Activated CD8-positive, alpha-beta memory T cell treated with anti-CD3 and anti-CD28 coated beads, Interleukin-2, amount 50 U/mL, for 48 hours (primary cell): Measurements from ENCODE around the gene TUT4.
A peak's percentile ranks its signal among the peaks of the same experiment; 100 is the strongest.
"Not testable (repeated sequence)": the region's sequence is repeated elsewhere in the genome, so short reads cannot be mapped to it uniquely, and the experiment has no call there.

Source experiments
- DNase-seq: peaks from one replicate; pipeline ENCODE4 v3.0.0-alpha.2; 2020

The TUT4 gene, protein sequence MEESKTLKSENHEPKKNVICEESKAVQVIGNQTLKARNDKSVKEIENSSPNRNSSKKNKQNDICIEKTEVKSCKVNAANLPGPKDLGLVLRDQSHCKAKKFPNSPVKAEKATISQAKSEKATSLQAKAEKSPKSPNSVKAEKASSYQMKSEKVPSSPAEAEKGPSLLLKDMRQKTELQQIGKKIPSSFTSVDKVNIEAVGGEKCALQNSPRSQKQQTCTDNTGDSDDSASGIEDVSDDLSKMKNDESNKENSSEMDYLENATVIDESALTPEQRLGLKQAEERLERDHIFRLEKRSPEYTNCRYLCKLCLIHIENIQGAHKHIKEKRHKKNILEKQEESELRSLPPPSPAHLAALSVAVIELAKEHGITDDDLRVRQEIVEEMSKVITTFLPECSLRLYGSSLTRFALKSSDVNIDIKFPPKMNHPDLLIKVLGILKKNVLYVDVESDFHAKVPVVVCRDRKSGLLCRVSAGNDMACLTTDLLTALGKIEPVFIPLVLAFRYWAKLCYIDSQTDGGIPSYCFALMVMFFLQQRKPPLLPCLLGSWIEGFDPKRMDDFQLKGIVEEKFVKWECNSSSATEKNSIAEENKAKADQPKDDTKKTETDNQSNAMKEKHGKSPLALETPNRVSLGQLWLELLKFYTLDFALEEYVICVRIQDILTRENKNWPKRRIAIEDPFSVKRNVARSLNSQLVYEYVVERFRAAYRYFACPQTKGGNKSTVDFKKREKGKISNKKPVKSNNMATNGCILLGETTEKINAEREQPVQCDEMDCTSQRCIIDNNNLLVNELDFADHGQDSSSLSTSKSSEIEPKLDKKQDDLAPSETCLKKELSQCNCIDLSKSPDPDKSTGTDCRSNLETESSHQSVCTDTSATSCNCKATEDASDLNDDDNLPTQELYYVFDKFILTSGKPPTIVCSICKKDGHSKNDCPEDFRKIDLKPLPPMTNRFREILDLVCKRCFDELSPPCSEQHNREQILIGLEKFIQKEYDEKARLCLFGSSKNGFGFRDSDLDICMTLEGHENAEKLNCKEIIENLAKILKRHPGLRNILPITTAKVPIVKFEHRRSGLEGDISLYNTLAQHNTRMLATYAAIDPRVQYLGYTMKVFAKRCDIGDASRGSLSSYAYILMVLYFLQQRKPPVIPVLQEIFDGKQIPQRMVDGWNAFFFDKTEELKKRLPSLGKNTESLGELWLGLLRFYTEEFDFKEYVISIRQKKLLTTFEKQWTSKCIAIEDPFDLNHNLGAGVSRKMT (N-terminal part only)

DNA sequence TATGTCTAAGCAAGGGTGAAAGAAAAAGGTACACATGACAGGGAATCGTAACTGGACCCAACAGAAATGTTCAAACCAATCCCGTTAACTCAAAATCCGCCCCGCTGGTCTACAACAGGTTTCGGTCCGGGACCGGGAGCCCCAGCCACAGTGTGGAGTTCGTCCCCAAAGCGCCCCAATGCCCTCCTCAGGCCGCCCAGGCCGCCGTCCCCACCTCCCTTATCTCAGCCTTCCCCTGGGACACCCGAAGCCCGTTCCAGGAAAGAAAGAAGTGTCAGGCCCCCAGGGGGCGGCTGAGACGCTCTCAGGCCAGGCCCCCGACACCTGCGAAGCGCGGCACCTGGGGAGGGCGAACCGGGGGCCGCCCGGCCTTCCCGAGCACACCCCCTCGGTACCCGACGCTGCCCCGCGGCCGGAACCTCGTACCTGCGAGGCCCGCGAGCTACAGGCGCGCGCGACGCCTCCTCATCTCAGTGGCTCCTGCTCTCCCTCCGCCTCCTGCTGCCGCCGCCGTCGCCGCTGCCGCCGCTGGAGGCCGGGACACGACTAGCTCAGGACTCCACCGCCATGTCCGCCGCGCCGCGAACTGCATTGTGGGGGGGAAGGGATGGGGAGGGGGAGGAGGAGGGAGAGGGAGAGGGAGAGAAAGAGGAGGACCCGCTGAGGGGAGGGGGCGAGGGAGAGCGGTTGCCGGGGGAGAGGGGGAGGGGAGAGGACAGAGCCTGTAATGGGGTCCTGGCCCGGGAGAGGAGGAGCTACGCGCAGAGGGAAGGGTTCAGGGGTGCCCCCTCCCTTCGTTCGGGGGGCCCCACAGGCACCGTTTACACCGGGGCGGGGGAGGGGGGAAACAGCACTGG, at the start of gene TUT4:
TSS of gene TUT4 (minus strand) at position 588 of the 857 bp plus-strand sequence. CDS start 26,812 bp downstream, outside the sequence.
- DNase-seq, result peak; percentile 87

DNA sequence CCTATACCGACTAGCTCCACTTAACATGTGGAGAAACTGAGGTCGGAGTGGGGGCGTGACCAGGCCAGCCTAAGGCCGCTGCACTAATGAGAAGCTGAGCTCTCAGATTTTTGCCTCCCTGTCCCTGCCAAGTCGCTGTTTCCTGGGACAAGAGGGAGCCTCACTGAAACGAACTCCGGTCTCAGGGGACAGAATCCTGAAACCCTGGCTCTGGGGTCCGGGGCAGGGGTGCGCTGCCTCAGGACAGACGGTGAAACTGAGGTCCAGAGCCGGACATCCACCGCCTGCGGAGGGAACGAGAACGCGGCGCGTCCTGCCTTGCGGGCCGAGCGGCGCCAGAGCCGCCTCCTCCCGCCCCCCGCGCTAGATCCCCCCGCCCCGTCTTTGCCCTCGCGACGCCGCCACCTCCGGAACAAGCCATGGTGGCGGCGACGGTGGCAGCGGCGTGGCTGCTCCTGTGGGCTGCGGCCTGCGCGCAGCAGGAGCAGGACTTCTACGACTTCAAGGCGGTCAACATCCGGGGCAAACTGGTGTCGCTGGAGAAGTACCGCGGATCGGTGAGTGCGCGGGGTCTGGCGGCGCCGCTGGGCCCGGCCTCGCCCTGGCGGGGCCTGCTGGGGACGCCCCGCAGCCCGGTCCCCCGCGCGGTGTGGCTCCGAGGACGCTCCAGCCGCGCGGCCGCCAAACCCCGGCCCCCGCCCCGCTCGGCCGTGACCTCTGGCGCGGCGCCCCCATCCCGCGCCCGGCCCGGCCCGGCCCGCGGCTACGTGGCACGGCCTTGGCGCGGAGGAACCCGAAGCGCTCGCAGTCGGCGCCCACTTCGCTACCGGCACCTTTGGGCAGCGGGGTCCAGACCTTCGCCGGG, 49.3 kb upstream of the TUT4 start, which contains the start of gene GPX7:
TSS of gene GPX7 (plus strand) at position 381 of the 865 bp plus-strand sequence. CDS start at position 420, 39 bp downstream.
- DNase-seq, result peak; percentile 78

DNA sequence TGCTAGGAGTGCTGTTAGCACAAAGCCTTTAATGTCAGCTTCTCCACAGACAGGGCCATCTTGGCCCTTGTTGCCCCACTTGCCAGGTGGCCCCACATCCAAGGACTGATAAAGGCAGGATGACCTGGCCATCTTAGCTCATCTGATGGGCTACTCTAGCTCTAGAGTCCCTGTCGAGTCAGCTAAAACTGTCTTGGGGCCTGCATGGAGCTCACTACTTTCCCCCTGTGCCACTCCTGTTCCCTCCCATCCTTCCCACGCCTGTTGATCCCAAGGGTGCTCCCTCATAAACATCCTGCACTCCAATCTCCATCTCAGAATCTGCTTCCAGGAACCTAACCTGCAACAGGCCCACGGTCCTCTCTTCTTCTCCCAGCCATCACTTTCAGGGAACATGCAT, 48.6 kb upstream of the TUT4 start:
- no peak for DNase-seq

DNA sequence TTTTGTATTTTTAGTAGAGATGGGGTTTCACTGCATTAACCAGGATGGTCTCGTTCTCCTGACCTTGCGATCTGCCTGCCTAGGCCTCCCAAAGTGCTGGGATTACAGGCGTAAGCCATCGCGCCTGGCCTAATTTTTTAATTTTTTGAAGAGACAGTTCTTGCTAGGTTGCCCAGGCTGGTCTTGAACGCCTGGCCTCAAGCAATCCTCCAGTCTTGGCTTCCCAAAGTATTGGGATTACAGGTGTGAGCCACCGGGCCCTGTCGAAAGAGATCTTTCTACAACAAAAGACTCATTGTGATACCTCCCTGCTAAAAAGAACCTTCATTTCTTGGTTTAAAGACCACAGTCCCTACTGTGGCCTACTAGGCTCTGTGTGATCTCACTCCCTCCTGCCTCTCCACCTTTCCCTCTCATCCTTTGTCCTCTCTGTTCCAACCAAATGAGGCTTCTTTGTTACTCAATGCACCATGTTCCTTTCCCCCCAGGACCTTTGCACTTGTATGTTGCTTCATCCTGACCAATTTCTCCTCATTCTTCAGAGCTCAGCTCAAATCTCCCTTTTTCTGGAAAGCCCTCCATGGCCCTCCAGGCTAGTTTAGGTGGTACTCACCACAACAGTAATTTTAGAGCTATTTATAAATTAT, 47.8 kb upstream of the TUT4 start:
- DNase-seq, result no peak

DNA sequence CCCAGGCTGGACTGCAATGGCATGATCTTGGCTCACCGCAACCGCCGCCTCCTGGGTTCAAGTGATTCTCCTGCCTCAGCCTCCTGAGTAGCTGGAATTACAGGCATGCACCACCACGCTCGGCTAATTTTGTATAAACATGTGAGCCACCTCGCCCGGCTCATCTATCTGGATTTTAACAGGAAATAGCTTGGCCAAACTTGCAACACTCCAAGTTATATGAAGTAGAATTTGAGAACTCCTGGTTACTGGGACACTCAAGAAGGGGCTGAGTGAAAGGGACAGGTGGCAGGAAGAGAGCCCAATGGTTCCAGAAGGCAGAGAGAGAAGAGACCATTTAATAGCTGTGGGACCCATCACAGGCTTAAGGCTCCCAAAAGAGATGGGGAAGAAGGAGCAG, 46.3 kb upstream of the TUT4 start:
- no peak for DNase-seq

DNA sequence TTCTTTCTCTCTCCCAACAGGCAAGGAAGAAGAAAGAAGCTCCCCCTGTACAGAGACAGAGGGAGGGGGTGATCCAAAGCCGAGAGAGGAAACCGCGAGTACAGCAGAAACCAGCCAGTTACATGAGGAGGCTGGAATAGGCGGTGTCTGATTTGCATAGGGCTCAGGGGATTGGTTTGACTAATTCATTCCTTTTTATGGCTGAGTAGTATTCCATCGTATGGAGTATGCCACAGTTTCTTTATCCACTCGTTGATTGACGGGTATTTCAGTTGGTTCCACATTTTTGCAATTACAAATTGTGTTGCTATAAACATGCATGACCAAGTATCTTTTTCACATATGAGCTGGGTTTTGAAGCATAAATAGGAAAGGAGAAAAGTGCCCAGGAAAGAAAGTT, 45.8 kb upstream of the TUT4 start:
- no peak for DNase-seq

- no peak for DNase-seq
Measured at GRCh38 chr1:52597912-52598311, 45.0 kb upstream of the TUT4 start.

- DNase-seq, result no peak
Measured at GRCh38 chr1:52595061-52595460, 42.2 kb upstream of the TUT4 start.

DNA sequence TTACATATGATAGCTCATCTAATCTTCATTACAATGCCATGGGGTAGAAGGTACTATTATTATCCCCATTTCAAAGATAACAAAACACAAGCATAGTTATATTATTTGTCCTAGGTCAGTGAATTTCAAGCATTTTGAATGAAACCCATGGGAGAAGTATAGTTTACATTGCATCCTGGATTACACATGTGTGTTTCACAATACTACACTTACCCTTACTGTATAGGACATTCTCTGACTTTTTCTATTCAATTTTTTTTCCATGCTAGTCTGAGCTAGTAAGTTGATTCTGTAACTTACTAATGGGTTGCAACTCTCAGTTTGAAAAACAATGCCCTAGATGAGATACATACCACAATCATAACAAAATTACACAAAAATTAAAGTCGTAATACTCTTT, 40.6 kb upstream of the TUT4 start:
- DNase-seq, result no peak

GRCh38 chr1:52592637-52593323, 39.9 kb upstream of the TUT4 start:
- no peak for DNase-seq

DNA sequence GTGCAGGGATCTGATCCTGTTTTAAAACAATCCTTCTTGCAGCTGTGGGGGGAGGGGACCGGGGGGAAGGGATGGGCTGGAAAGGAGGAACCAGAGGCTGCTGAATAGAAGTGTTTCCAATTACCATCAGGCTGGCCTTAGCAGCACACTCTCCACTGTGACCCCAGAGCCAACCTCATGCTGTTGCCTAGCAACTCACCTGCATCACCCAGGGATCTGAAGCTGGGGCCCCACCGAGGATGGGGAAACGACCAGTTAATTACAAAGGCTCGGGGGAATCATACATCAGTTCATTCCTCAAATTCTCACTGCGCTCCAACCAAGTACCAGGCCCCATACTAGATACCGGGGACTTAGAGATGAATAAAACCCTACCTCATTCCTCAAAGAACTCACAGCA, 37.4 kb upstream of the TUT4 start:
- DNase-seq, result no peak

DNA sequence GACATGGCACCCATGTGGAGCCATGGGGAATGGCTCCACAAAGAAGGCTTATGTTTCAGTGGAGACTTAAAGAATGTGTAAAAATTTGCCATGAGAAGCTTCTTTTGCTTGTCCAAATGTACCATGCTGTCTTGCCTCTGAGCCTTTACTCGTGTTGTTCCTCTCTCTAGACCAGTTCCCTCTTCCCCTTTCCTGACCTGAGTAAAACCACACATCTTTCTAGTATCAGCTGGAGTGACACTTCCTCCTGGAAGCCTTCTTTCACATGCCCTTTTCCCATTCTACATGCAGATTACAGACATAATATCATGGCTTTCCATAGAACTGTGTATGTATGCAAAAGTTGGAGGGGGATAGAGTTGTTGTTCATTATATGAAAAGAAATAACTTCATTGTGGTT, 35.6 kb upstream of the TUT4 start:
- DNase-seq, result no peak

- no peak for DNase-seq
Measured at GRCh38 chr1:52588027-52588426, 35.1 kb upstream of the TUT4 start.

DNA sequence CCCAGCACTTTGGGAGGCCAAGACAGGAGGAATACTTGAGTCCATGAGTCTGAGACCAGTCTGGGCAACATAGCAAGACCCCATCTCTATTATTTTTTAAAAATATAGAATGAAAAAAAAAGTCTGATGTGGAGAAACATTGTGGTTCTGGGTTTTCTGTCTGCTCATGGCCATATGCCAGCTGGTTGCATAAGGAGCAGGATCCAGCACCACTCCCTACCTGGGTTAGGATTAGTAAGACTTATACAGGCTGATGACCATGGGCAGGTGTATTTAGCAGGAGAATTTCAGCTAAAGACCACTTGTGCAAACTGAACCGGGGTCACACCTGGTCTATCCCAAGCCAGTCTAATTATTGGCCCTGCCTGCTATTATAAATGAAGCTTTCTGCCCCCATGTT, 32.6 kb upstream of the TUT4 start:
- DNase-seq, result no peak

DNA sequence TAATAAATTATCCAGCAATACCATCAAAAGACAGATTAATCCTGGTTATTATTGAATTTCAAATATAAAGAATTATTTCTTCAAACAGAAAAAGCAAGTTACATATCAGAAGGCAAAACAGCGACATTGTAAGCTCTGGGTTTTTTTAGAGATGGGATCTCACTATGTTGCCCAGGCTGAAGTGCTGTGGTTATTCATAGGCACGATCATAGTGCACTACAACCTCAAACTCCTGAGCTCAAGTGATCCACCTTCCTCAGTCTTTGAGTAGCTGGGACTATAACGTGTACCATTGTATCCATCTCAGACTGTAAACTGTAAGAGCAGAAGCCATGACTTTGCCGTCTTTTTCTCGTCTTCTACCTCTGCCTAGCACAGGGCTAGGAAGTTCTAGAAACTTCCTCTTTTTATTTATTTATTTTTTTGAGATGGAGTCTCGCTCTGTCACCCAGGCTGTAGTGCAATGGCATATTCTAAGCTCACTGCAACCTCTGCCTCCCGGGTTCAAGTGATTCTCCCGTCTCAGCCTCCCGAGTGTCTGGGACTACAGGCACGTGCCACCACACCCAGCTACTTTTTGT, 29.3 kb upstream of the TUT4 start:
- DNase-seq, result no peak

DNA sequence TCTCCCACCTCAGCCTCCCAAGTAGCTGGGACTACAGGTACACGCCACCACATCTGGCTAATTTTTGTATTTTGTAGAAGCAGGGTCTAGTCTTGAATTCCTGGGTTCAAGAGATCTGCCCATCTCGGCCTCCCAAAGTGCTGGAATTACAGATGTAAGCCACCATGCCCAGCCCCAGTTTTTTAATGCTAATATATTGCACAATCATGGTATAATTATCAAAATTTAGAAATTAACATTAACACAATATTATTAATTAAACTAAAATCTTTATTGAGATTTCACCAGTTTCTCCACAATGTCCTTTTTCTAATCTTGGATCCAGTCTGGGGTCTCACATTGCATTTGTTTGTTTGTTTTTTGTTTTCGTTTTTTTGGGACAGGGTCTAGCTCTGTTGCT, 27.4 kb upstream of the TUT4 start:
- no peak for DNase-seq

- DNase-seq, result no peak
Measured at GRCh38 chr1:52579415-52579814, 26.5 kb upstream of the TUT4 start.

- DNase-seq, result not testable (repeated sequence)
Measured at GRCh38 chr1:52578066-52578465, 25.2 kb upstream of the TUT4 start.

GRCh38 chr1:52576074-52576473, 23.2 kb upstream of the TUT4 start:
- DNase-seq, result no peak

GRCh38 chr1:52574594-52574993, 21.7 kb upstream of the TUT4 start:
- no peak for DNase-seq
